DND-41 (cell line): ENCODE results near the gene SLC6A18.

Source experiments
- ATAC-seq: fragments of 200-7000 bp; cut with Tn5 transposase; 3 replicates; pipeline ENCODE4 v1.9.1; 2021; ENCODE audit warnings: low read depth; ENCODE audit not compliant: insufficient read depth
- DNase-seq: peaks from one replicate; pipeline ENCODE4 v3.0.0-alpha.2; 2020
- H2AFZ ChIP-seq: 2 replicates; pipeline ENCODE4 v1.6.0; 2012; ENCODE audit warnings: low read depth, low read length
- H3K27ac ChIP-seq: 2 replicates; pipeline ENCODE4 v1.5.1; 2012; ENCODE audit warnings: low read length, inconsistent platforms
- H3K27me3 ChIP-seq: fragments of 200-600 bp; sonication (generic); 2 replicates; pipeline ENCODE4 v1.6.0; 2012; ENCODE audit warnings: low read length, mild to moderate bottlenecking, inconsistent platforms; ENCODE audit not compliant: insufficient read depth, poor library complexity
- H3K36me3 ChIP-seq: 2 replicates; pipeline ENCODE4 v1.5.1; 2012; ENCODE audit warnings: low read length, inconsistent platforms; ENCODE audit not compliant: insufficient read depth
- H3K4me1 ChIP-seq: 2 replicates; pipeline ENCODE4 v1.5.1; 2012; ENCODE audit warnings: mild to moderate bottlenecking, low read length; ENCODE audit not compliant: insufficient read depth
- H3K4me2 ChIP-seq: 2 replicates; pipeline ENCODE4 v1.6.0; 2012; ENCODE audit warnings: mild to moderate bottlenecking, moderate library complexity, low read length, inconsistent platforms; ENCODE audit not compliant: insufficient read depth
- H3K4me3 ChIP-seq, 2 experiments: fragments of 200-600 bp in 1 of 2; shearing (Covaris generic) in 1 of 2; 2 replicates each; pipeline ENCODE4 v1.5.1; 2012 to 2016; ENCODE audit warnings: inconsistent platforms in 2 of 2, low read length in 2 of 2, mild to moderate bottlenecking in 2 of 2, low read depth in 1 of 2, moderate library complexity in 1 of 2
- H3K79me2 ChIP-seq: 2 replicates; pipeline ENCODE4 v1.6.0; 2012; ENCODE audit warnings: low read length, inconsistent platforms; ENCODE audit not compliant: insufficient read depth
- H3K9ac ChIP-seq: 2 replicates; pipeline ENCODE4 v1.6.0; 2012; ENCODE audit warnings: low read depth, mild to moderate bottlenecking, inconsistent platforms, low read length, moderate library complexity
- H3K9me3 ChIP-seq: 2 replicates; pipeline ENCODE4 v1.5.1; 2012; ENCODE audit warnings: low read length, moderate library complexity, mild to moderate bottlenecking, inconsistent platforms; ENCODE audit not compliant: insufficient read depth, severe bottlenecking
- H4K20me1 ChIP-seq: 2 replicates; pipeline ENCODE4 v1.6.0; 2012; ENCODE audit warnings: low read length; ENCODE audit not compliant: insufficient read depth
- CTCF ChIP-seq: IDR thresholded peaks from 2 replicates; pipeline ENCODE4 v1.5.1; 2012; ENCODE audit warnings: borderline replicate concordance, low read length, moderate library complexity, mild to moderate bottlenecking; ENCODE audit not compliant: poor library complexity, severe bottlenecking; ENCODE audit errors: extremely low read depth
- EZH2 ChIP-seq: IDR thresholded peaks from 3 replicates; pipeline ENCODE4 v1.6.1; 2012; ENCODE audit warnings: borderline replicate concordance, low read depth, mild to moderate bottlenecking, moderate library complexity, low read length, inconsistent platforms; ENCODE audit not compliant: severe bottlenecking

Gene SLC6A18

GRCh38 chr5:1278656-1279442 lies 53.7 kb downstream of the SLC6A18 start:
- no peaks in the 10 kb centered on the region for H3K79me2 ChIP-seq

GRCh38 chr5:1279443-1280151 lies 54.4 kb downstream of the SLC6A18 start:
- Histone ChIP-seq H3K9me3 (peaks cover 2% of the 10 kb centered on the region), H3K9ac (no peak overlapping the region), H3K79me2 (peaks cover under 1% of the 10 kb centered on the region; the same call in 1 of the 2 replicates), H3K27me3 (no peaks in the 10 kb centered on the region), H3K36me3 (peaks cover 16% of the 10 kb centered on the region), H3K27ac (peak overlapping the region; percentile 10; the same call in 1 of the 2 replicates), H3K4me2 (no peak overlapping the region), H4K20me1 (no peaks in the 10 kb centered on the region; the same call in none of the 2 replicates), H3K4me1 (peaks cover 10% of the 10 kb centered on the region), H3K4me3 (no peak overlapping the region), H2AFZ (no peak overlapping the region)
- DNase-seq (no peak), ATAC-seq (no peak)
- no peak for TF ChIP-seq CTCF
- no peak for TF ChIP-seq EZH2

More at GRCh38 chr5:1278656-1279442, 53.7 kb downstream of the SLC6A18 start:
- H3K9me3 ChIP-seq, result peaks cover 2% of the 10 kb centered on the region
- no peak for DNase-seq
- no peaks in the 10 kb centered on the region; the same call in 1 of the 2 replicates for H4K20me1 ChIP-seq
- H3K4me1 ChIP-seq, result peaks cover 18% of the 10 kb centered on the region
- H3K27me3 ChIP-seq, result no peaks in the 10 kb centered on the region
- peaks cover 23% of the 10 kb centered on the region for H3K36me3 ChIP-seq
- H3K4me2 ChIP-seq, result no peak overlapping the region
- no peak overlapping the region for H2AFZ ChIP-seq
- ATAC-seq, result no peak
- TF ChIP-seq EZH2, result no peak
- no peak for TF ChIP-seq CTCF
- no peak overlapping the region for H3K4me3 ChIP-seq
- no peak overlapping the region for H3K9ac ChIP-seq
- H3K27ac ChIP-seq, result no peak overlapping the region

- DNase-seq (no peak), ATAC-seq (no peak)
- Histone ChIP-seq H3K9me3 (peaks cover 2% of the 10 kb centered on the region), H3K4me1 (peaks cover 3% of the 10 kb centered on the region), H4K20me1 (no peaks in the 10 kb centered on the region; the same call in none of the 2 replicates), H3K36me3 (peaks cover 13% of the 10 kb centered on the region), H3K4me2 (no peak overlapping the region), H3K79me2 (peaks cover 6% of the 10 kb centered on the region; the same call in 1 of the 2 replicates), H3K27ac (peak overlapping the region; percentile 10; the same call in 1 of the 2 replicates), H3K9ac (no peak overlapping the region), H3K4me3 (no peak overlapping the region), H3K27me3 (no peaks in the 10 kb centered on the region), H2AFZ (no peak overlapping the region)
- no peak for TF ChIP-seq EZH2
- TF ChIP-seq CTCF, result no peak
Measured at GRCh38 chr5:1280177-1281037, 55.2 kb downstream of the SLC6A18 start.
